Lower lobe of right lung (tissue), 2 donors: Measurements from ENCODE around the gene GLI3. TPM values are rescaled to one million over a fixed set of nuclear protein-coding genes. Genes with fewer than 3 reads are reported as not detected.

Source experiments
- ATAC-seq, 2 donors: fragments of 200-7000 bp; cut with Tn5 transposase; one replicate each; pipeline ENCODE4 v1.9.1; 2020 to 2022; ENCODE audit warnings: mild to moderate bottlenecking in 2 of 2, moderate library complexity in 2 of 2
- DNase-seq: peaks from one replicate; pipeline ENCODE4 v3.0.0-alpha.2; 2020
- H3K27ac ChIP-seq: fragments of 200-600 bp; one replicate; pipeline ENCODE4 v1.8.0; 2022
- H3K27me3 ChIP-seq: fragments of 200-600 bp; one replicate; pipeline ENCODE4 v1.8.0; 2022; ENCODE audit warnings: low read depth
- H3K36me3 ChIP-seq: fragments of 200-600 bp; one replicate; pipeline ENCODE4 v1.8.0; 2022; ENCODE audit warnings: mild to moderate bottlenecking
- H3K4me1 ChIP-seq: fragments of 200-600 bp; one replicate; pipeline ENCODE4 v1.8.0; 2022
- H3K4me3 ChIP-seq: fragments of 200-600 bp; one replicate; pipeline ENCODE4 v1.8.0; 2022; ENCODE audit warnings: mild to moderate bottlenecking
- H3K9me3 ChIP-seq: fragments of 200-600 bp; one replicate; pipeline ENCODE4 v1.8.0; 2022
- intact Hi-C: fragments of 100-400 bp; cut with DNase I; formaldehyde crosslinking; loops from one replicate; pipeline ENCODE4 v1.11.0; 2022
- total RNA-seq: library from RNA; stranded (reverse); fragmentation: NEBNext Ultra II Directional; extraction: Animal tissue kit (Norgen Biotek cat#: 25700); gene quantifications from one replicate; pipeline ENCODE4 v1.2.1, GENCODE V29; 2021
- TF ChIP-seq, protein P1 (sequence below): fragments of 200-600 bp; IDR thresholded peaks from one replicate; pipeline ENCODE4 v1.8.0; 2022; ENCODE audit warnings: antibody characterized with exemption, mild to moderate bottlenecking
- donor health status: DM: no; HTN: yes; CAD: no; lungs with severe emphysema.

Gene GLI3
- total RNA-seq, 1 donor from 2014 or later = 20.7 TPM

GRCh38 chr7:42117201-42117600, 119.8 kb downstream of the GLI3 start:
- intact Hi-C loops = no loop called here
- H3K9me3 ChIP-seq = no peaks in the 10 kb centered on the region
- no peaks in the 10 kb centered on the region for H3K36me3 ChIP-seq
- H3K27me3 ChIP-seq = no peaks in the 10 kb centered on the region
- no peak overlapping the region for H3K27ac ChIP-seq
- DNase-seq (no peak), ATAC-seq (no peak)
- no peak overlapping the region for H3K4me3 ChIP-seq
- TF ChIP-seq, protein P1, sequence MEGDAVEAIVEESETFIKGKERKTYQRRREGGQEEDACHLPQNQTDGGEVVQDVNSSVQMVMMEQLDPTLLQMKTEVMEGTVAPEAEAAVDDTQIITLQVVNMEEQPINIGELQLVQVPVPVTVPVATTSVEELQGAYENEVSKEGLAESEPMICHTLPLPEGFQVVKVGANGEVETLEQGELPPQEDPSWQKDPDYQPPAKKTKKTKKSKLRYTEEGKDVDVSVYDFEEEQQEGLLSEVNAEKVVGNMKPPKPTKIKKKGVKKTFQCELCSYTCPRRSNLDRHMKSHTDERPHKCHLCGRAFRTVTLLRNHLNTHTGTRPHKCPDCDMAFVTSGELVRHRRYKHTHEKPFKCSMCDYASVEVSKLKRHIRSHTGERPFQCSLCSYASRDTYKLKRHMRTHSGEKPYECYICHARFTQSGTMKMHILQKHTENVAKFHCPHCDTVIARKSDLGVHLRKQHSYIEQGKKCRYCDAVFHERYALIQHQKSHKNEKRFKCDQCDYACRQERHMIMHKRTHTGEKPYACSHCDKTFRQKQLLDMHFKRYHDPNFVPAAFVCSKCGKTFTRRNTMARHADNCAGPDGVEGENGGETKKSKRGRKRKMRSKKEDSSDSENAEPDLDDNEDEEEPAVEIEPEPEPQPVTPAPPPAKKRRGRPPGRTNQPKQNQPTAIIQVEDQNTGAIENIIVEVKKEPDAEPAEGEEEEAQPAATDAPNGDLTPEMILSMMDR = no peak
- H3K4me1 ChIP-seq = no peaks in the 10 kb centered on the region

- intact Hi-C loops = no loop called here
- ATAC-seq (no peak), DNase-seq (no peak)
- H3K36me3 ChIP-seq = no peaks in the 10 kb centered on the region
- no peak overlapping the region for H3K4me3 ChIP-seq
- H3K27me3 ChIP-seq = no peaks in the 10 kb centered on the region
- H3K27ac ChIP-seq = no peak overlapping the region
- TF ChIP-seq, protein P1 = no peak
- no peaks in the 10 kb centered on the region for H3K9me3 ChIP-seq
- no peaks in the 10 kb centered on the region for H3K4me1 ChIP-seq
Observed at GRCh38 chr7:42115795-42116194, 121.2 kb downstream of the GLI3 start.

DNA sequence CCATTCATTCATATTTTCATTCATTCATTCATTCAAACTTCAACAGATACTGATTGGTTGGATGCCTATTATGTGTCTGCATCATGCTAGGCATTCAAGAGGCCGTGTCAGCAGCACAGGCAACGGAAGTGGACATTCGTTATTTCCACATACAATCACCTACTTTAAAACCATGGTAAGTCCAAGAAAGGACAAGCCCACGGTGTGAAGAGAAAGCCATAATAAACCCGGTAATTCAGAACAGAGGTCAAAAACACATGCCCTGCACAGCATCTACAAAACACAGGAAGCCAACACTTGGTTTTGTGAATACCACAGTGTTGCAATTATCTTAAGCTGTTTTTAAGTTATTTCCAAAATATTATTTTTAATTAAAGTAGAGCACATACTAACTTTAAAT, 126.7 kb downstream of the GLI3 start:
- intact Hi-C loops = no loop called here
- Histone ChIP-seq H3K4me3 (no peak overlapping the region), H3K4me1 (peaks cover 38% of the 10 kb centered on the region), H3K27ac (no peak overlapping the region), H3K36me3 (no peaks in the 10 kb centered on the region), H3K9me3 (no peaks in the 10 kb centered on the region), H3K27me3 (no peaks in the 10 kb centered on the region)
- TF ChIP-seq, protein P1 = no peak
- DNase-seq (no peak), ATAC-seq (no peak)

DNA sequence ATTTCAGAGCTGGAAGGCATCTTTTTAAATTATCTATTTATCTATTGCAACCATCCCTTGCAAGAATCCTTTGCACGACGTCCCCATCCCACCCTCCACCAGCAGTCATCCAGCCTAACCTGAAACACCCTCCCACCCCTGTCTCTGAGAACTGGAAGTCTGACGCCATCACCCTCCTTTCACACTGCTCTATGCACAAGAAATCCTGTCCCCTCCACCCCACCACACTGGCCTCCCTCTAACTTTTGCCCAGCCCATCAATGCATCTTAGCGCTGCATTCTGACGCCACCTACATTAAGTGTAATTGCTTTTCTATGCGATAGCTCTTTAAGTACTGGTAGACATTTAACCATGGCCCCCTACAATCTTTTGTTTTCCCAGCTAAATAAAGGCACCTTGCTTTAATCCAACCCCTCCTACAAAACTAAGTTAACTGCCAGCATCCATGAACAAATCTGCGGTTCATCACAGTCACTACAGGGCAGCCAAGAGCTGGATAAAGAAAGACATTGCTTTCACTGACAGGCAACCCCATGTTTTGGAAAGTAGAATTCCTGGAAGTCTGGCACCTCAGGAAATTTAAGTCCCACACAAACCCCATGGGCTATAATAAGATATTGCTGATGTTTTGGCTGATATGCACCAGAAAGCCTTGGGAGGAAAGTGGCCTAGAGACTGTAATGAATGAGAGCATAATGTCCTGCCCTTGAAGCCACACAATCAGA, 128.0 kb downstream of the GLI3 start:
- DNase-seq = no peak
- no peak for ATAC-seq

DNA sequence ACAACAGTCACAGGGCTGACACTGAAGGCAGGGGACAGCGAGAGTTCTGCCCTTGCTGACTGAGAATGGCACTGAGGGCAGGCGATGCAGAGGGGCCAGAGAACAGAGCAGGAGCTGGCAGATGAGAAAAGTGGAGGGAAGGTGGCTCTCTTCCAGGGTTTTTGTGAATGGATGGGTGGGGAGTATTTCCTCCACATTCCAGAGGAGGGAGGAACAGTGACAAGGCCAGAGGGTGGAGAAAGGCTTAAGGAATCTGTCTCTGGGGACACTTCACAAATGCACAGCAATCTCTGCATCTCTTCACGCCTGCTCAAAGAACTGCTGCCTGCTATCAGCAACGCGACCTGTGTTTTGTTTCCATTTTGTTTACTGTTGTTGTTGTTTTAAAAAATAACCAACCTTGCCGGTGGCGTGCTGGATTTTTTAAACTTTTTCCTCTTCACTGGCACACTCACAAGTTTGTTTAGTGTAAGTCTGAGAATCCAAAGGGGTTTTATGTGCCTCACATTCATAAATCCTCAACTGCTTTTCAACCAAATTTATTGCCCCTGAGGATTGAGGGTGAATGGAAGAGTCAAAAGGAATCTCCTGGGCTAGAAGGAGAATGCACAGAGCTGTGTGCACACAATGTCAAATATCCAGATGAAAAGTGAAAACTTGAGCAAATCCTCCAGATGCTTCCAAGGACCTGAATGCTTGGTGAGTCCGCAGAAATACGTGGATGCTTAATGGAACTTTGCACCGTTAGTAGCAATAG, 129.3 kb downstream of the GLI3 start:
- intact Hi-C loops = no loop called here
- peaks cover 50% of the 10 kb centered on the region for H3K4me1 ChIP-seq
- TF ChIP-seq, protein P1 = no peak
- DNase-seq (no peak), ATAC-seq (peak; percentile 68 to 79)
- no peaks in the 10 kb centered on the region for H3K36me3 ChIP-seq
- H3K27ac ChIP-seq = no peak overlapping the region
- no peaks in the 10 kb centered on the region for H3K27me3 ChIP-seq
- no peak overlapping the region for H3K4me3 ChIP-seq
- H3K9me3 ChIP-seq = no peaks in the 10 kb centered on the region

More for the DNA sequence above, 128.0 kb downstream of the GLI3 start:
- intact Hi-C loops = no loop called here
- H3K4me1 ChIP-seq = peaks cover 38% of the 10 kb centered on the region
- H3K27me3 ChIP-seq = no peaks in the 10 kb centered on the region
- no peaks in the 10 kb centered on the region for H3K36me3 ChIP-seq
- H3K27ac ChIP-seq = no peak overlapping the region
- TF ChIP-seq, protein P1 = no peak
- H3K9me3 ChIP-seq = no peaks in the 10 kb centered on the region
- no peak overlapping the region for H3K4me3 ChIP-seq
